ENCODE measurements around the gene CTBS.

- TF ChIP-seq CTCF (IDR thresholded peaks at IDR 0.05; ENCODE audit: poor library complexity) (no peak), EZH2 (IDR thresholded peaks at IDR 0.05; ENCODE audit: borderline replicate concordance) (no peak), EZH2phosphoT487 (IDR thresholded peaks at IDR 0.05; ENCODE audit: low read depth, severe bottlenecking, unreplicated experiment) (no peak)
Observed at GRCh38 chr1:84574936-84575335, 696 bp upstream of the CTBS start.

Measured in hepatocyte (in vitro differentiated cells).